ENCODE results near the gene NDRG3. TPM values are rescaled to one million over a fixed set of nuclear protein-coding genes. Genes with fewer than 3 reads are reported as not detected.
"Not testable (repeated sequence)": the region's sequence is repeated elsewhere in the genome, so short reads cannot be mapped to it uniquely, and the experiment has no call there.

NDRG3 gene
- total RNA-seq, 2 experiments from 2014 or later: 19.2 to 19.3 TPM

GRCh38 chr20:36684747-36685146 lies 61.1 kb downstream of the NDRG3 start:
- H3K27ac Mint-ChIP-seq: no peak overlapping the region
- H3K9me3 Mint-ChIP-seq: no peaks in the 10 kb centered on the region
- TF ChIP-seq, protein P1, sequence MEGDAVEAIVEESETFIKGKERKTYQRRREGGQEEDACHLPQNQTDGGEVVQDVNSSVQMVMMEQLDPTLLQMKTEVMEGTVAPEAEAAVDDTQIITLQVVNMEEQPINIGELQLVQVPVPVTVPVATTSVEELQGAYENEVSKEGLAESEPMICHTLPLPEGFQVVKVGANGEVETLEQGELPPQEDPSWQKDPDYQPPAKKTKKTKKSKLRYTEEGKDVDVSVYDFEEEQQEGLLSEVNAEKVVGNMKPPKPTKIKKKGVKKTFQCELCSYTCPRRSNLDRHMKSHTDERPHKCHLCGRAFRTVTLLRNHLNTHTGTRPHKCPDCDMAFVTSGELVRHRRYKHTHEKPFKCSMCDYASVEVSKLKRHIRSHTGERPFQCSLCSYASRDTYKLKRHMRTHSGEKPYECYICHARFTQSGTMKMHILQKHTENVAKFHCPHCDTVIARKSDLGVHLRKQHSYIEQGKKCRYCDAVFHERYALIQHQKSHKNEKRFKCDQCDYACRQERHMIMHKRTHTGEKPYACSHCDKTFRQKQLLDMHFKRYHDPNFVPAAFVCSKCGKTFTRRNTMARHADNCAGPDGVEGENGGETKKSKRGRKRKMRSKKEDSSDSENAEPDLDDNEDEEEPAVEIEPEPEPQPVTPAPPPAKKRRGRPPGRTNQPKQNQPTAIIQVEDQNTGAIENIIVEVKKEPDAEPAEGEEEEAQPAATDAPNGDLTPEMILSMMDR (IDR thresholded peaks at IDR 0.05): no peak
- ChIA-PET CTCF (no interaction called here), POLR2A (no interaction called here)
- no peaks in the 10 kb centered on the region for H3K4me1 Mint-ChIP-seq (ENCODE audit: low read depth)
- no peaks in the 10 kb centered on the region for H3K27me3 Mint-ChIP-seq
- H3K4me3 Mint-ChIP-seq: no peak overlapping the region
- ATAC-seq (no peak), DNase-seq (no peak)
- intact Hi-C loops (cut with micrococcal nuclease): no loop called here
- peaks cover 2% of the 10 kb centered on the region for H3K36me3 Mint-ChIP-seq (ENCODE audit: low read depth)

GRCh38 chr20:36682311-36682710 lies 63.6 kb downstream of the NDRG3 start:
- H3K36me3 Mint-ChIP-seq (ENCODE audit: low read depth): peaks cover 2% of the 10 kb centered on the region
- POLR2A ChIA-PET: interaction anchor here (1.3 kb wide), 1 partner anchor 16 kb away, joined by 3 read pairs; no protein-coding TSS in a partner anchor

DNA sequence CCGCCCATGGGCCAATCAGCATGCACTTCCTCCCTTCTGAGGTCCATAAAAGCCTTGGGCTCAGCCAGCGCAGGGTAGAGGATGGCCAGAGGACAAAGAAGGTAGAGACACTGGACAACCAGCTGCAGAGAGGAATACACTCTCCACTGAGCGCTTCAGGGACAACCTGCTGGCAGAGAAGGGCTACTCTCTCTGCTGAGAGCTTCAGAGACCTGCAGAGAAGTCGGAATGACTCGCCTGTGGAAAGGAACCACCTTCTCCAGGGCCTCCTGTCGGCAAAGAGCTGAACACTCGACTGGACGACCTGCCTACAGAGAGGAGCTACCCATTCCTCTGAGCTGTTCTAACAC lies 68.5 kb downstream of the NDRG3 start:
- TF ChIP-seq, protein P1 (IDR thresholded peaks at IDR 0.05): no peak
- Mint-ChIP-seq H3K27me3 (no peaks in the 10 kb centered on the region), H3K4me1 (ENCODE audit: low read depth) (no peaks in the 10 kb centered on the region), H3K4me3 (no peak overlapping the region), H3K27ac (no peak overlapping the region), H3K36me3 (ENCODE audit: low read depth) (peaks cover 2% of the 10 kb centered on the region), H3K9me3 (no peaks in the 10 kb centered on the region)
- intact Hi-C loops (cut with micrococcal nuclease): no loop called here
- POLR2A ChIA-PET: interaction anchor here (1.2 kb wide), 1 partner anchor 33 kb away, joined by 3 read pairs; no protein-coding TSS in a partner anchor
- DNase-seq: no peak
- ATAC-seq: no peak
- CTCF ChIA-PET: no interaction called here

More at GRCh38 chr20:36682311-36682710, 63.6 kb downstream of the NDRG3 start:
- no peak for DNase-seq
- CTCF ChIA-PET: interaction anchor here (2.2 kb wide), 1 partner anchor 16 kb away, joined by 9 read pairs; no protein-coding TSS in a partner anchor
- no peaks in the 10 kb centered on the region for H3K27me3 Mint-ChIP-seq
- no peak overlapping the region for H3K4me3 Mint-ChIP-seq
- intact Hi-C loops (cut with micrococcal nuclease): no loop called here
- no peak for ATAC-seq
- no peaks in the 10 kb centered on the region for H3K4me1 Mint-ChIP-seq (ENCODE audit: low read depth)
- no peaks in the 10 kb centered on the region for H3K9me3 Mint-ChIP-seq
- H3K27ac Mint-ChIP-seq: no peak overlapping the region
- TF ChIP-seq, protein P1 (IDR thresholded peaks at IDR 0.05): no peak

- ATAC-seq: no peak
- POLR2A ChIA-PET: interaction anchor here (1.2 kb wide), 1 partner anchor 33 kb away, joined by 3 read pairs; no protein-coding TSS in a partner anchor
- no peaks in the 10 kb centered on the region for H3K4me1 Mint-ChIP-seq (ENCODE audit: low read depth)
- DNase-seq: no peak
- no peaks in the 10 kb centered on the region for H3K27me3 Mint-ChIP-seq
- peaks cover 2% of the 10 kb centered on the region for H3K36me3 Mint-ChIP-seq (ENCODE audit: low read depth)
- H3K27ac Mint-ChIP-seq: no peak overlapping the region
- TF ChIP-seq, protein P1 (IDR thresholded peaks at IDR 0.05): no peak
- no peaks in the 10 kb centered on the region for H3K9me3 Mint-ChIP-seq
- no peak overlapping the region for H3K4me3 Mint-ChIP-seq
- intact Hi-C loops (cut with micrococcal nuclease): no loop called here
- CTCF ChIA-PET: no interaction called here
Observed at GRCh38 chr20:36676701-36677421, 69.0 kb downstream of the NDRG3 start.

DNA sequence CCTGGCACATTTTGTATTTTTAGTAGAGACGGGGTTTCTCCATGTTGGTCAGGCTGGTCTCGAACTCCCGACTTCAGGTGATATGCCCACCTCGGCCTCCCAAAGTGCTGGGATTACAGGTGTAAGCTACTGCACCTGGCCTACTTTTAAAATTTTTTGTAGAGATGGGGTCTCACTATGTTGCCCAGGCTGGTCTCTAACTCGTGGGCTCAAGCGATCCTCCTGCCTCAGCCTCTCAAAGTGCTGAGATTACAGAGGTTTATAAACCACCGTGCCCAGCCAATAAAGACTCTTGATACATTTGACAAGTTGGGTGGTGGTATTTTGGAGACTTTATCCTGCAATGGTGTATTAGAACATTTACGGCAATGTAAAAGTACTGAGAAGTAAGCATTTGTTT lies 70.3 kb downstream of the NDRG3 start:
- POLR2A ChIA-PET; H3K4me3 Mint-ChIP-seq; CTCF ChIA-PET; H3K27me3 Mint-ChIP-seq; H3K4me1 Mint-ChIP-seq (ENCODE audit: low read depth); DNase-seq; ATAC-seq; H3K9me3 Mint-ChIP-seq; H3K27ac Mint-ChIP-seq; intact Hi-C loops (cut with micrococcal nuclease); H3K36me3 Mint-ChIP-seq (ENCODE audit: low read depth): not testable (repeated sequence)
